Measurements from ENCODE around the gene RNF38. TPM values are rescaled to one million over a fixed set of nuclear protein-coding genes. Genes with fewer than 3 reads are reported as not detected.

RNF38 gene
- total RNA-seq, 2 donors from 2014 or later = 32.1 to 37.0 TPM

GRCh38 chr9:36443581-36443980 lies 43.5 kb upstream of the RNF38 start:
- no peak for DNase-seq (ENCODE audit: low spot score)
- no peaks in the 10 kb centered on the region for H3K9me3 ChIP-seq
- no peak for TF ChIP-seq CTCF (IDR thresholded peaks at IDR 0.05)
- peaks cover 0 to 3% of the 10 kb centered on the region in 2 donors for H3K4me1 ChIP-seq (ENCODE audit: control insufficient read depth in 1 of 2, low read depth in 2 of 2)
- no peaks in the 10 kb centered on the region for H3K27me3 ChIP-seq (replicated peaks; ENCODE audit: insufficient read depth)
- no peak overlapping the region for H3K27ac ChIP-seq
- H3K36me3 ChIP-seq = no peaks in the 10 kb centered on the region
- ATAC-seq (ENCODE audit: insufficient number of reproducible peaks, low FRiP score, low read depth) = no peak
- no peak overlapping the region for H3K4me3 ChIP-seq

GRCh38 chr9:36442710-36443109 lies 42.6 kb upstream of the RNF38 start:
- TF ChIP-seq CTCF (IDR thresholded peaks at IDR 0.05) = no peak
- Histone ChIP-seq H3K9me3 (no peaks in the 10 kb centered on the region), H3K4me1 (ENCODE audit: control insufficient read depth in 1 of 2, low read depth in 2 of 2) (no peaks in the 10 kb centered on the region), H3K4me3 (no peak overlapping the region), H3K27me3 (replicated peaks; ENCODE audit: insufficient read depth) (no peaks in the 10 kb centered on the region), H3K36me3 (no peaks in the 10 kb centered on the region), H3K27ac (no peak overlapping the region)
- ATAC-seq (ENCODE audit: insufficient number of reproducible peaks, low FRiP score, low read depth) = no peak
- no peak for DNase-seq (ENCODE audit: low spot score)

- no peak for TF ChIP-seq CTCF (IDR thresholded peaks at IDR 0.05)
- no peaks in the 10 kb centered on the region for H3K9me3 ChIP-seq
- DNase-seq (ENCODE audit: low spot score) = no peak
- H3K4me3 ChIP-seq = no peak overlapping the region
- H3K27me3 ChIP-seq (replicated peaks; ENCODE audit: insufficient read depth) = no peaks in the 10 kb centered on the region
- no peaks in the 10 kb centered on the region for H3K4me1 ChIP-seq (ENCODE audit: control insufficient read depth in 1 of 2, low read depth in 2 of 2)
- no peaks in the 10 kb centered on the region for H3K36me3 ChIP-seq
- no peak for ATAC-seq (ENCODE audit: insufficient number of reproducible peaks, low FRiP score, low read depth)
- no peak overlapping the region for H3K27ac ChIP-seq
Observed at GRCh38 chr9:36441966-36442365, 41.9 kb upstream of the RNF38 start.

GRCh38 chr9:36438536-36439236 lies 38.6 kb upstream of the RNF38 start:
- no peak overlapping the region for H3K4me3 ChIP-seq
- H3K36me3 ChIP-seq = no peaks in the 10 kb centered on the region
- H3K9me3 ChIP-seq = no peaks in the 10 kb centered on the region
- H3K4me1 ChIP-seq (ENCODE audit: control insufficient read depth in 1 of 2, low read depth in 2 of 2) = no peaks in the 10 kb centered on the region
- no peak for ATAC-seq (ENCODE audit: insufficient number of reproducible peaks, low FRiP score, low read depth)
- H3K27ac ChIP-seq = no peak overlapping the region
- DNase-seq (ENCODE audit: low spot score) = no peak
- TF ChIP-seq CTCF (IDR thresholded peaks at IDR 0.05) = no peak
- no peaks in the 10 kb centered on the region for H3K27me3 ChIP-seq (replicated peaks; ENCODE audit: insufficient read depth)

GRCh38 chr9:36437790-36438189 lies 37.7 kb upstream of the RNF38 start:
- DNase-seq (ENCODE audit: low spot score) (no peak), ATAC-seq (ENCODE audit: insufficient number of reproducible peaks, low FRiP score, low read depth) (no peak)
- TF ChIP-seq CTCF (IDR thresholded peaks at IDR 0.05) = no peak
- H3K9me3 ChIP-seq = no peaks in the 10 kb centered on the region
- no peak overlapping the region for H3K4me3 ChIP-seq
- no peak overlapping the region for H3K27ac ChIP-seq
- no peaks in the 10 kb centered on the region for H3K27me3 ChIP-seq (replicated peaks; ENCODE audit: insufficient read depth)
- H3K36me3 ChIP-seq = no peaks in the 10 kb centered on the region
- no peaks in the 10 kb centered on the region for H3K4me1 ChIP-seq (ENCODE audit: control insufficient read depth in 1 of 2, low read depth in 2 of 2)
